Esophagus squamous epithelium (tissue), 5 donors: ENCODE measurements around the gene ADAM10. TPM values are rescaled to one million over a fixed set of nuclear protein-coding genes. Genes with fewer than 3 reads are reported as not detected.
"Not testable (repeated sequence)": the region's sequence is repeated elsewhere in the genome, so short reads cannot be mapped to it uniquely, and the experiment has no call there.

ENCODE experiments used
- DNase-seq: peaks from one replicate; lab custom pipeline; 2025; lab: John Stamatoyannopoulos, UW
- H3K27ac ChIP-seq, 4 donors: fragments of 200-600 bp; sonication (generic); one replicate each; pipeline ENCODE4 v1.5.1; 2016 to 2019; ENCODE audit warnings: mild to moderate bottlenecking in 1 of 4
- H3K27me3 ChIP-seq, 4 donors: fragments of 200-600 bp; sonication (generic); 1 replicate in 3 of 4; 2 replicates in 1 of 4; pipeline versions ENCODE4 v1.5.1 to v1.6.0; 2017 to 2021; ENCODE audit warnings: antibody characterized with exemption in 1 of 4
- H3K36me3 ChIP-seq, 3 donors: fragments of 200-600 bp; sonication (generic); one replicate each; pipeline ENCODE4 v1.5.1; 2016 to 2019
- H3K4me1 ChIP-seq, 3 donors: fragments of 200-600 bp; sonication (generic); one replicate each; pipeline ENCODE4 v1.5.1; 2017 to 2019
- H3K4me3 ChIP-seq, 4 donors: fragments of 200-600 bp; sonication (generic); 1 replicate in 3 of 4; 2 replicates in 1 of 4; pipeline ENCODE4 v1.5.1; 2016 to 2019; ENCODE audit warnings: mild to moderate bottlenecking in 2 of 4, moderate library complexity in 1 of 4
- H3K9me3 ChIP-seq, 3 donors: fragments of 200-600 bp; sonication (generic); one replicate each; pipeline ENCODE4 v1.5.1; 2016 to 2019
- CTCF ChIP-seq, 6 experiments: fragments of 450-650 bp in 4 of 6; fragments of 200-600 bp in 2 of 6; sonication (generic) in 2 of 6; IDR thresholded peaks; one replicate each; pipeline ENCODE4 v1.5.1; 2016 to 2019; ENCODE audit warnings: antibody characterized with exemption in 6 of 6, mild to moderate bottlenecking in 4 of 6, moderate library complexity in 4 of 6
- POLR2A ChIP-seq, 4 donors: fragments of 450-650 bp; IDR thresholded peaks; one replicate each; pipeline ENCODE4 v1.6.1; 2017; ENCODE audit warnings: antibody characterized with exemption in 4 of 4, mild to moderate bottlenecking in 4 of 4, moderate library complexity in 3 of 4
- WGBS, 2 donors: methylation state at CpG; one replicate each; pipeline ENCODE4 v1.1.5; 2018; 5-methylcytosine and 5-hydroxymethylcytosine counted together
- intact Hi-C: fragments of 100-400 bp; cut with DNase I; formaldehyde crosslinking; loops from one replicate; pipeline ENCODE4 v1.15.0; 2022
- total RNA-seq, 4 donors: library from RNA; depleted of rRNA; stranded (reverse); fragments of >200 nt; gene quantifications; one replicate each; pipeline ENCODE4 v1.1.0, GENCODE V29; 2016
- donor health status: DM: yes; HTN: yes; CAD: no.

ADAM10 gene
- total RNA-seq, 4 donors from 2014 or later = 34.3 to 61.3 (median 52.8) TPM

GRCh38 chr15:58608711-58609110, 140.8 kb downstream of the ADAM10 start:
- peaks cover 0 to 14% (median 3%) of the 10 kb centered on the region in 3 donors for H3K4me1 ChIP-seq
- intact Hi-C loops = no loop called here
- TF ChIP-seq POLR2A (IDR thresholded peaks at IDR 0.05) = no peak
- TF ChIP-seq CTCF (IDR thresholded peaks at IDR 0.05) = no peak
- no peaks in the 10 kb centered on the region for H3K27me3 ChIP-seq
- no peak for DNase-seq
- H3K9me3 ChIP-seq = peaks cover 0 to 3% (median 0%) of the 10 kb centered on the region in 3 donors
- peaks cover 0 to 61% (median 3%) of the 10 kb centered on the region in 3 donors for H3K36me3 ChIP-seq
- H3K27ac ChIP-seq = no peak overlapping the region
- WGBS, 2 donors = 76 to 83% methylated on average over 1 of the region's 1 CpG
- no peak overlapping the region for H3K4me3 ChIP-seq

GRCh38 chr15:58608129-58608590, 141.3 kb downstream of the ADAM10 start:
- intact Hi-C loops = no loop called here
- no peak for TF ChIP-seq POLR2A (IDR thresholded peaks at IDR 0.05)
- no peak for TF ChIP-seq CTCF (IDR thresholded peaks at IDR 0.05)
- H3K27ac ChIP-seq = no peak overlapping the region
- no peak overlapping the region for H3K4me3 ChIP-seq
- H3K36me3 ChIP-seq = peaks cover 0 to 58% (median 0%) of the 10 kb centered on the region in 3 donors
- no peak for DNase-seq
- H3K27me3 ChIP-seq = no peaks in the 10 kb centered on the region
- no peaks in the 10 kb centered on the region for H3K9me3 ChIP-seq
- H3K4me1 ChIP-seq = peaks cover 0 to 14% (median 3%) of the 10 kb centered on the region in 3 donors
- 78 to 84% methylated on average over 5 of the region's 5 CpGs for WGBS, 2 donors

GRCh38 chr15:58606577-58607080, 142.9 kb downstream of the ADAM10 start:
- no peaks in the 10 kb centered on the region for H3K27me3 ChIP-seq
- 91 to 93% methylated on average over 4 of the region's 4 CpGs for WGBS, 2 donors

GRCh38 chr15:58605931-58606530, 143.5 kb downstream of the ADAM10 start:
- no peak overlapping the region for H3K27ac ChIP-seq
- no peak overlapping the region for H3K4me3 ChIP-seq
- H3K27me3 ChIP-seq = no peaks in the 10 kb centered on the region
- peaks cover 0 to 60% (median 0%) of the 10 kb centered on the region in 3 donors for H3K36me3 ChIP-seq
- DNase-seq = no peak
- TF ChIP-seq POLR2A (IDR thresholded peaks at IDR 0.05) (no peak), CTCF (IDR thresholded peaks at IDR 0.05) (no peak)
- H3K9me3 ChIP-seq = no peaks in the 10 kb centered on the region
- peaks cover 0 to 14% (median 3%) of the 10 kb centered on the region in 3 donors for H3K4me1 ChIP-seq
- WGBS, 2 donors = 91 to 98% methylated on average over 3 of the region's 3 CpGs
- intact Hi-C loops = no loop called here

More at GRCh38 chr15:58606577-58607080, 142.9 kb downstream of the ADAM10 start:
- intact Hi-C loops = no loop called here
- Histone ChIP-seq H3K27ac (no peak overlapping the region), H3K4me3 (no peak overlapping the region), H3K4me1 (peaks cover 0 to 14% (median 3%) of the 10 kb centered on the region in 3 donors), H3K36me3 (peaks cover 0 to 54% (median 0%) of the 10 kb centered on the region in 3 donors), H3K9me3 (no peaks in the 10 kb centered on the region)
- TF ChIP-seq POLR2A (IDR thresholded peaks at IDR 0.05) (no peak), CTCF (IDR thresholded peaks at IDR 0.05) (no peak)
- DNase-seq = no peak

- peak overlapping the region in 3 of 4 donors; percentile 59 to 68 (median 67) for H3K27ac ChIP-seq
- peaks cover 0 to 14% (median 3%) of the 10 kb centered on the region in 3 donors for H3K4me1 ChIP-seq
- H3K36me3 ChIP-seq = peaks cover 0 to 49% (median 0%) of the 10 kb centered on the region in 3 donors
- 68 to 91% methylated on average over 4 of the region's 4 CpGs for WGBS, 2 donors
- H3K9me3 ChIP-seq = no peaks in the 10 kb centered on the region
- no peak for TF ChIP-seq CTCF (IDR thresholded peaks at IDR 0.05)
- H3K4me3 ChIP-seq = no peak overlapping the region
- intact Hi-C loops = no loop called here
- H3K27me3 ChIP-seq = no peaks in the 10 kb centered on the region
- DNase-seq = no peak
Observed at GRCh38 chr15:58604455-58604923, 145.0 kb downstream of the ADAM10 start.

GRCh38 chr15:58603927-58604326, 145.6 kb downstream of the ADAM10 start:
- H3K4me3 ChIP-seq, DNase-seq, H3K9me3 ChIP-seq, H3K27me3 ChIP-seq, intact Hi-C loops: not testable (repeated sequence)
- 90 to 92% methylated on average over 8 of the region's 8 CpGs for WGBS, 2 donors
- peaks cover 0 to 49% (median 0%) of the 10 kb centered on the region in 3 donors for H3K36me3 ChIP-seq
- peak overlapping the region in 3 of 4 donors; percentile 56 to 67 (median 59) for H3K27ac ChIP-seq
- peaks cover 0 to 14% (median 3%) of the 10 kb centered on the region in 3 donors for H3K4me1 ChIP-seq
